Amniotic stem cell (primary cell): ENCODE measurements around the gene ITGB4.

Experiments
- DNase-seq: peaks from one replicate; lab custom pipeline; 2025; lab: John Stamatoyannopoulos, UW

Gene ITGB4

DNA sequence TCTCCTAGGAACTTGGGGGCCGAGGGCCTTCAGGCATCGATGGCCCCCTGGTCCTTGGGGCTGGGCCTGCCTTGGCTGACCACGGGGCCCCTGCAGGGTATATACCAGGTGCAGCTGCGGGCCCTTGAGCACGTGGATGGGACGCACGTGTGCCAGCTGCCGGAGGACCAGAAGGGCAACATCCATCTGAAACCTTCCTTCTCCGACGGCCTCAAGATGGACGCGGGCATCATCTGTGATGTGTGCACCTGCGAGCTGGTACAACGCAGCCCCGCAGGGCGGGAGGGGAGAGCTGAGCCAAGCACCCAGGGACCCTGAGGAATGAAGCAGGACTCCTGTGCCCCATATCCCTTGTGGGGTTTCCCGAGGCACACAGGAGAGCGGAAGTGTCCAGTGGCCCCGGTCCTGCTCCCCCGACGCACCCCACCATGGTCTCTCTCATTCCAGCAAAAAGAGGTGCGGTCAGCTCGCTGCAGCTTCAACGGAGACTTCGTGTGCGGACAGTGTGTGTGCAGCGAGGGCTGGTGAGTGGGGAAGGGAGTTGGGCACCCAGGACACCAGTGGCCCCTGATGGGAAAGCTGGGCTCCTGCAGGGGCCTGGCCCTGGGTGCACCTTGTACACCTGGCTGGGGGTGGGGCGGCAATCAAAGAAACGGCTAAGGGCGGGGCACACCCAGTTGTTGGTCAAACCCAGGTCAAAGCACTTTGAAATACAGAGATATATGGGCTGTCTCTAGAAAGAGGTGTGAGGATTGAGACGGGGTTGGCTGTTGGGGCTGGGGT is 10.6 kb downstream of the ITGB4 start:
- DNase-seq, result no peak

GRCh38 chr17:75733471-75733870 is 12.2 kb downstream of the ITGB4 start:
- no peak for DNase-seq

- no peak for DNase-seq
Measured at GRCh38 chr17:75734674-75735294, 13.5 kb downstream of the ITGB4 start.

GRCh38 chr17:75736173-75736835 is 15.0 kb downstream of the ITGB4 start:
- DNase-seq, result no peak

- no peak for DNase-seq
Measured at GRCh38 chr17:75737133-75737962, 16.1 kb downstream of the ITGB4 start.

DNA sequence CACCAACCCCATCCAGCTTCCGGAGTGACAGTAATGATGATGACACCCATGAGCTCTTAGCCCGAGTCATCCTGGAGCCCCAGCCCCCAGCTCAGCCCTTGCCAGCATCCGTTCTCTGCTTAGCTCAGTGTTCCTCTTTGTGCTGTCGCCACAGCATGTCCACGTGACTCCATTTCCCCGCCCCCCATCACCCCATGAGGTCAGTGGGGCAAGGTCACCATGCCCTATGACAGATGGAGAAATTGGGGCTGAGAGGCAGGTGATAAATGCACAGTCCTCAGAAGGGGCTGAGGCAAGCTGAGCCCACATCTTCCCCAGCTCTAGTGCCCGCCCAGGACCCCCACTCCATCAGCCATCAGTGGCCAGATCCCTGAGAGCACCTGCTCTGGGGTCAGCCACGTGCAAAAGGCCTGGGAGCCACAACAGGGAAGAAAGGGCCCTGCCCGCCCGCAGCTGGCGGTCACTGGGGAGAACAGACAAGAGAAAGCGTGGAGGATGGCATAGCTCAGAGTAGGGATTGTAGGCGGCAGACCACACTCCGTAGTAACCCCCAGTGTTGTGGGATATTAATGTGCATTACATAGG is 17.1 kb downstream of the ITGB4 start:
- DNase-seq, result no peak

GRCh38 chr17:75739174-75739573 is 17.9 kb downstream of the ITGB4 start:
- no peak for DNase-seq

DNA sequence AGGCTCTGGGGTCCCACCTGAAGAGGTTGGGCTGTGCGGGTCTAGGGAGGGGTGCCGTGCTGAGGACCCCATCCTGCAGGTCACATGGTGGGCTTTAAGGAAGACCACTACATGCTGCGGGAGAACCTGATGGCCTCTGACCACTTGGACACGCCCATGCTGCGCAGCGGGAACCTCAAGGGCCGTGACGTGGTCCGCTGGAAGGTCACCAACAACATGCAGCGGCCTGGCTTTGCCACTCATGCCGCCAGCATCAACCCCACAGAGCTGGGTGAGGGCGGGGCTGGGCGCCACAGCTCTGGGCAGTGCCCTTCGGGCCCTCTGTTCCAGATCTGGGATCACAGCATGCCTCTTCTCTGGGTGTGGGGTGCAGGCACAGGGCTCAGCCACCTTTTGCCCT is 18.5 kb downstream of the ITGB4 start:
- DNase-seq, result no peak

GRCh38 chr17:75740215-75740614 is 19.0 kb downstream of the ITGB4 start:
- DNase-seq, result no peak

DNA sequence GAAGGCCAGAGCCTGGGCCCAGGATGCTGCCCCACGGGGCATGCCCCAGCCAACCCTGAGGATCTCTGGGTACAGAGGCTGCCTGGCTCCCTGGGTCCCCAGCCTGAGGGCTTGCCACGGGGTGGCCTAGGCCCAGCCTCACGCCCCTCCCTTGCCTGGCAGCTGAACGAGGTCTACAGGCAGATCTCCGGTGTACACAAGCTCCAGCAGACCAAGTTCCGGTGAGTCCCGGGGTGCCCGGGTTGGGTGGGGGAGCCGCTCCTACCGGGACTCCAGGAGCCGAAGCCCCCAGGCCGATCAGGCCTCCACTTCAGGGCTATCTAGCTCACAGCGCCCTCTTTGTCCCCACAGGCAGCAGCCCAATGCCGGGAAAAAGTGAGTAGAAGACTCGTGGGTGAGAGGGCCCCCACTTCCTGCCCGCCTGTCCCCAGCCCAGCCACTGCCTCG is 19.4 kb downstream of the ITGB4 start:
- DNase-seq, result no peak

- DNase-seq, result no peak
Measured at GRCh38 chr17:75742337-75742736, 21.1 kb downstream of the ITGB4 start.

DNA sequence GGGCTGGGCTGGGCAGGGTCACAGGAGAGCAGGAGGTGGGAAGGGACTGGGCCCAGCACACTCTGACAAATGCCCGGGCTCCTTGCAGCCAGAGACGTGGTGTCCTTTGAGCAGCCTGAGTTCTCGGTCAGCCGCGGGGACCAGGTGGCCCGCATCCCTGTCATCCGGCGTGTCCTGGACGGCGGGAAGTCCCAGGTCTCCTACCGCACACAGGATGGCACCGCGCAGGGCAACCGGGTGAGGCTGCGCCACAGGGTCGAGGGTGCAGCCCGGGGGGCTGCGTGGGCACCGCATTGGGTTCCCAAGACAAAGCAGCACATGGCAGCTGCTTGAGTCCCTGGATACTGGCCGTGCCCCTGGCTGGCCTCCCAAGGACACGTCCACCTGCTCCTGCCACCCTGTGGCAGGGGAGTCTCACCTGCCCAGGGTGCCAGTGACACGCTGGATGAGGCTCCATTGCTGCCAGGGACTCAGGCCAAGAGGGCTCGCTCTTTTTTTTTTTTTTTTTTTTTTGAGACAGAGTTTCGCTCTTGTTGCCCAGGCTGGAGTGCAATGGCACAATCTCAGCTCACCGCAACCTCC is 22.5 kb downstream of the ITGB4 start:
- no peak for DNase-seq

DNA sequence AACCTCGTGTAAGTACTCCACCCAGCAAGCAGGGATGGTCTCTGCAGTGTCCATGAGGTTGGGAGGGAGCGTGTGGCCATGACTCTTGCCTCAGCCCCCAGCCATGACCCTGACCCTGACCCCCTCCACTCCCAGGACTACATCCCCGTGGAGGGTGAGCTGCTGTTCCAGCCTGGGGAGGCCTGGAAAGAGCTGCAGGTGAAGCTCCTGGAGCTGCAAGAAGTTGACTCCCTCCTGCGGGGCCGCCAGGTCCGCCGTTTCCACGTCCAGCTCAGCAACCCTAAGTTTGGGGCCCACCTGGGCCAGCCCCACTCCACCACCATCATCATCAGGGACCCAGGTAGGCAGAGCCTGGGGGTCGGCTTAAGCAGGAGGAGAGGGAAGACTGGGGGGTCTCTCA is 27.4 kb downstream of the ITGB4 start:
- no peak for DNase-seq

DNA sequence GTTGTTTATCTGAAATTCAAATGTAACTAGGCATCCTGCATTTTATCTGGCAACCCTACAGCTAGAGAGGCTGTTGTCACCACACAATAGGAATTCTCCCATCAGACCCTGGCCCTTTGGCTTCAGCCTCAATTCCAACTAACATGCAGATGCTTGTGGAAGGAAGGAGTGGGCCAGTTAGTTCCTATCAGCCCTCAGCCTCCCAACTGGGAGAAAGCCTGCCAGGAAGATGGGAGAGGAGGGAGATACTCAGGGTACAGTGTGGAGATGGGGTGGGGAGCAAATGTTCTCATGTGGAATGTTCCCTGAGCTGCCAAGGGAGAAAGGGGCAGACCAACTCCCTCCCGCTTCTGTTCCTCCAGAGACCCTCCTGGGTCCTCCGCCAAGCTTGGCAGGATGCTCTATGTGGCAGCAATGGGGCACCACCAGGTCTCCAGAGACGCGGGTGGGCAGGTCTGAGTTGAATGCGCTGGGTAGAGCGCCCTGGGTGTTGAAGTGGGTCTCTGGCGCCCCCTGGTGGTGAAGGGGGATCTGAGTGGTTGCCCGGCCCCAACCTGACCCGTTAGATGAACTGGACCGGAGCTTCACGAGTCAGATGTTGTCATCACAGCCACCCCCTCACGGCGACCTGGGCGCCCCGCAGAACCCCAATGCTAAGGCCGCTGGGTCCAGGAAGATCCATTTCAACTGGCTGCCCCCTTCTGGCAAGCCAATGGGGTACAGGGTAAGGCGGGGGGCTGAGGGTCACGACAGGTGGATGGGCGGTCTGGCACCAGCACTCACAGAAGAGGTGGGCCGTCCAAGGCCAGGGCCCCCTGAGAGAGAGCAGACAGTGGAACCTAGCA is 28.5 kb downstream of the ITGB4 start:
- peak; percentile 62 for DNase-seq

DNA sequence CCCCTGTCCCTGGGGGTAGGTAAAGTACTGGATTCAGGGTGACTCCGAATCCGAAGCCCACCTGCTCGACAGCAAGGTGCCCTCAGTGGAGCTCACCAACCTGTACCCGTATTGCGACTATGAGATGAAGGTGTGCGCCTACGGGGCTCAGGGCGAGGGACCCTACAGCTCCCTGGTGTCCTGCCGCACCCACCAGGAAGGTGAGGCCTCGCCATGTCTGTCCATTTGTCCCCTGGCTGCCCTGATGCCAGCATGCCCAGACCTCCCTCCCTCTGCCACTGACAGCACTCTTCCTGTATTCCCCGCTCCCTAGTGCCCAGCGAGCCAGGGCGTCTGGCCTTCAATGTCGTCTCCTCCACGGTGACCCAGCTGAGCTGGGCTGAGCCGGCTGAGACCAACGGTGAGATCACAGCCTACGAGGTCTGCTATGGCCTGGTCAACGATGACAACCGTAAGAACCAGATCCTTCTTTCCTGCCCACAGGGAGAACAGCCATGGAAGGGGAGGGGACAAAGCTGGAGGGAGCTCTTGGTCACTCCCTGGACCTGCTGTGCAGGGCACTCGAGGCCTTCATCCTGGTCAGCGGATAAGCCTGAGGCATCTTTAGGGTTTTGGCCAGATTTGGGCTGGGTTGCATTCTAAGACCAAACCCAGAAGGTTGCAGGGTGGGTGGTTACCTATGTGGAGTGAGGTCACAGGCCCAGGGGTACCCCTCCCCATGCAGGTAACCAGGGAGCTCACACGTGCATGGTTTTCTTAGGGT is 29.6 kb downstream of the ITGB4 start:
- DNase-seq, result no peak

- no peak for DNase-seq
Measured at GRCh38 chr17:75751676-75752404, 30.6 kb downstream of the ITGB4 start.

GRCh38 chr17:75752405-75752709 is 31.1 kb downstream of the ITGB4 start:
- DNase-seq, result no peak

DNA sequence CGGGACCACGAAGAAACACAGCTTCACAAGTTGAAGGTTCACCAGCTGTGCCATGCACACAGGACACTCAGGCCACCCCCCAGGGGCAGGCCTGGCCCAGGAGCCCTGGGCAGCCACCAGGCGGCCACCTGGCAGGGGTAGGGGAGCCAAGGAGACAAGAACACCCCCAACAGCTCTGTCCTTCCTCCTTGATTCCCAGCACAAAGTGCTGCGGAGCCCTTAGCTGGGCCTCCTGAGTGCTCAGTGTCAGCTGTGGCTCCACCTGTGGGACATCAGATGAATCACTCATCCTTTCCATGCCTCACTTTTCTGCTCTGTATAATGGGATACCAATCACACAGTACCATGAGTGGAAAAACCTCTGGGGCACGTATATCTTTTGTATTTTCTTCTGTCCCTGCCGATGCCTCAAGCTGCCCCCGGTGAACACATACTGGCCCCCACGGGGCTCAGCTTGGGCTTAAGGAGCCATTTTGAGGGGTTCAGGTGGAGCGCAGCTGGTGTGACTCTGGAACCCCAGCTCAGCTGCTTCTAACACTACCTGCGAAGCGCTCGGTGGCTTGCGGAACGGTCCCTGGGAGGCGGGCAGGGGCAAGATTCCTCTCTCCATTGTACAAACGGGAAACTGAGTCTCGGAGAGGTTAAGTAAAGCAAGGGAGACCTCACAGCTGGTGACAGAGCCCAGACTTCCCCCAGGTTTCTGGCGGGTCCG is 31.7 kb downstream of the ITGB4 start:
- DNase-seq, result no peak
